HS-5 (cell line): Measurements from ENCODE around the gene SLC45A3.

Experiments used
- DNase-seq: peaks from one replicate; pipeline ENCODE4 v3.0.0-alpha.2; 2012; ENCODE audit warnings: low read depth

Gene SLC45A3

GRCh38 chr1:205700865-205701401 is 20.6 kb upstream of the SLC45A3 start:
- DNase-seq = no peak

GRCh38 chr1:205699416-205699815 is 19.1 kb upstream of the SLC45A3 start:
- no peak for DNase-seq

- no peak for DNase-seq
Measured at GRCh38 chr1:205698921-205699320, 18.6 kb upstream of the SLC45A3 start.

- DNase-seq = no peak
Measured at GRCh38 chr1:205693421-205693991, 13.2 kb upstream of the SLC45A3 start.

GRCh38 chr1:205692423-205692822 is 12.1 kb upstream of the SLC45A3 start:
- DNase-seq = no peak

GRCh38 chr1:205690122-205690756 is 9.9 kb upstream of the SLC45A3 start:
- no peak for DNase-seq

- no peak for DNase-seq
Measured at GRCh38 chr1:205689479-205689878, 9.2 kb upstream of the SLC45A3 start.

GRCh38 chr1:205688171-205689080 is 8.1 kb upstream of the SLC45A3 start:
- DNase-seq = no peak

- no peak for DNase-seq
Measured at GRCh38 chr1:205687242-205687641, 6.9 kb upstream of the SLC45A3 start.

- DNase-seq = no peak
Measured at GRCh38 chr1:205681364-205681763, 1.1 kb upstream of the SLC45A3 start.

- no peak for DNase-seq
Measured at GRCh38 chr1:205678286-205679111, 1.8 kb downstream of the SLC45A3 start.

- no peak for DNase-seq
Measured at GRCh38 chr1:205677167-205677566, 3.1 kb downstream of the SLC45A3 start.

GRCh38 chr1:205676597-205676996 is 3.7 kb downstream of the SLC45A3 start:
- DNase-seq = no peak

- DNase-seq = no peak
Measured at GRCh38 chr1:205676002-205676401, 4.3 kb downstream of the SLC45A3 start.

- no peak for DNase-seq
Measured at GRCh38 chr1:205675247-205675646, 5.1 kb downstream of the SLC45A3 start.

- no peak for DNase-seq
Measured at GRCh38 chr1:205672970-205673369, 7.3 kb downstream of the SLC45A3 start.

GRCh38 chr1:205672395-205672889 is 7.9 kb downstream of the SLC45A3 start:
- no peak for DNase-seq

- no peak for DNase-seq
Measured at GRCh38 chr1:205670611-205671430, 9.5 kb downstream of the SLC45A3 start.

- DNase-seq = no peak
Measured at GRCh38 chr1:205670150-205670446, 10.2 kb downstream of the SLC45A3 start.

GRCh38 chr1:205669341-205670149 is 10.8 kb downstream of the SLC45A3 start:
- DNase-seq = no peak
